Suprapubic skin (tissue), 4 donors: Measurements from ENCODE around the gene CTNS.

Experiments
- POLR2A ChIP-seq, 2 donors: fragments of 450-650 bp; IDR thresholded peaks; one replicate each; pipeline ENCODE4 v1.6.1; 2017; ENCODE audit warnings: antibody characterized with exemption in 2 of 2, mild to moderate bottlenecking in 2 of 2, moderate library complexity in 2 of 2
- POLR2AphosphoS5 ChIP-seq, 3 donors: sonication (generic); formaldehyde crosslinking; IDR thresholded peaks; one replicate each; pipeline ENCODE4 v1.6.1; 2017; ENCODE audit warnings: antibody characterized with exemption in 3 of 3

GRCh38 chr17:3663102-3664011 is 26.8 kb downstream of the CTNS start:
- TF ChIP-seq POLR2A (IDR thresholded peaks at IDR 0.05) (no peak), POLR2AphosphoS5 (IDR thresholded peaks at IDR 0.05) (no peak)
